Measurements from ENCODE around the gene SMARCC2.

The SMARCC2 gene

DNA sequence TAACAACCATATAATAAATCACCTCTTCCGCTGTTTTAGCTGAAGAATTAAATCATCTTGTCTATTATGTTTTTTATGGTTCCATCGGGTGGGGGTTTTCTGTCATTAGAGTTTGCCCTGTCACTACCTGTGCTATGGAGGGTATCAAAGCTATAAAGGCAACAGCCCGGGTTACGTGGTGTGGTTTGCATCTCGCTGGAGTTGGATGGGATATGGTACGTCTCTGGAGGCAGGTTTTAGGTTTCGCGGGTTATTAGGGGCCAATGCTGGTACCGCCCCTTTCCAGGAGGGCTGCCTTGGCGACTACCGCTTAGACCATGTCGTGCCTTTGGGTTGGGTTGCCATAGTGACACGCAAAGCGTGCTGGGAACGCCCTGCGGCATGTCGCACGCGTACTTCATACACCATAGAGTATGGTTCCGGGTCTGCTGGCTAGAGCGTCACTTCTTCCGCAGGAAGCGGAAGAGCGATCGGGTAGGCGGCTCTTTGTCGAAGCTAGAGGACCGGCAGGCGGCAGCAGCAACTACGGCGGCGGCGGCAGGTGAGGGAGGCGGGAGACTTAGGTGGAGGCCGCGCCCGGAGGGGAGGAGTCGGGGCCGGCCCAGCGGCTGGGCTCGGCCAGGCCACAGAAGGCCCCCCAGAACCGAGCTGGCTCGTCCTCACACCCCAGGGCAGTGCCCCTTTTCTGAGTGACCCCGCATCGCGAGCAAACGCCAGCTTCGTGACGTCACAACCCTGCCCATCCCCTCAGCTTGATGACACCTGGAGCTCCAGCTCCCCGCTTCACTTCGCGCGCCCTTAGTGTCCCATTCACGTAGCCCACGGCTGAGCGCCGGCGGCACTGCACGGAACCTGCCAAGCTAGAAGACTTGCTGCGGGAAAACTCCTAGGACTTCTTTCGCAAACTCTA, 71.2 kb downstream of the SMARCC2 start, which contains the start of gene ZC3H10 (continued):
- TF ChIP-seq ZNF830 (tag by site-specific recombination; IDR thresholded peaks at IDR 0.05; ENCODE audit: low read depth) (no peak), ZNF10 (tag by site-specific recombination; IDR thresholded peaks at IDR 0.05) (0 out of 2 replicates have a peak, but pooled peaks have one; percentile 23), SETDB1 (IDR thresholded peaks at IDR 0.05; ENCODE audit: insufficient read length, low read length) (no peak), ZNF792 (tag by site-specific recombination; IDR thresholded peaks at IDR 0.05) (no peak), MYNN (tag by site-specific recombination; IDR thresholded peaks at IDR 0.05; ENCODE audit: borderline replicate concordance) (peak; percentile 46; the same call in 1 of the 2 replicates), ZNF76 (tag by site-specific recombination; IDR thresholded peaks at IDR 0.05; ENCODE audit: borderline replicate concordance, low read depth) (peak; percentile 97), ZNF311 (tag by site-specific recombination; IDR thresholded peaks at IDR 0.05; ENCODE audit: borderline replicate concordance) (no peak), KLF10 (tag by site-specific recombination; IDR thresholded peaks at IDR 0.05) (peak; percentile 81), ZNF629 (tag by site-specific recombination; IDR thresholded peaks at IDR 0.05) (peak; percentile 98), ZNF600 (tag by site-specific recombination; IDR thresholded peaks at IDR 0.05) (peak; percentile 98), ZNF548 (tag by site-specific recombination; IDR thresholded peaks at IDR 0.05) (peak; percentile 48; the same call in 1 of the 2 replicates), ZNF658 (tag by site-specific recombination; IDR thresholded peaks at IDR 0.05) (no peak), ZNF585B (tag by site-specific recombination; IDR thresholded peaks at IDR 0.05) (no peak), ZNF221 (tag by site-specific recombination; IDR thresholded peaks at IDR 0.05; ENCODE audit: borderline replicate concordance) (no peak), ZNF114 (tag by site-specific recombination; IDR thresholded peaks at IDR 0.05) (no peak), KLF8 (tag by site-specific recombination; IDR thresholded peaks at IDR 0.05) (peak; percentile 93), ZNF707 (tag by site-specific recombination; IDR thresholded peaks at IDR 0.05) (no peak), ZNF354C (tag by site-specific recombination; IDR thresholded peaks at IDR 0.05; ENCODE audit: borderline replicate concordance, low read depth) (no peak), ZBTB8A (tag by site-specific recombination; IDR thresholded peaks at IDR 0.05) (peak; percentile 76), ZNF560 (tag by site-specific recombination; IDR thresholded peaks at IDR 0.05; ENCODE audit: borderline replicate concordance) (no peak), ZNF530 (tag by site-specific recombination; IDR thresholded peaks at IDR 0.05; ENCODE audit: low read depth) (no peak), EGR2 (tag by site-specific recombination; IDR thresholded peaks at IDR 0.05; ENCODE audit: low read depth) (peak; percentile 63), ZNF302 (tag by site-specific recombination; IDR thresholded peaks at IDR 0.05; ENCODE audit: low read depth) (no peak), ZNF184 (tag by site-specific recombination; IDR thresholded peaks at IDR 0.05) (no peak; the same call in 1 of the 2 replicates), ZSCAN16 (tag by site-specific recombination; IDR thresholded peaks at IDR 0.05) (no peak), ZNF223 (tag by site-specific recombination; IDR thresholded peaks at IDR 0.05) (no peak), OVOL3 (tag by site-specific recombination; IDR thresholded peaks at IDR 0.05) (0 out of 2 replicates have a peak, but pooled peaks have one; percentile 36)
- TF ChIP-seq, protein P1, sequence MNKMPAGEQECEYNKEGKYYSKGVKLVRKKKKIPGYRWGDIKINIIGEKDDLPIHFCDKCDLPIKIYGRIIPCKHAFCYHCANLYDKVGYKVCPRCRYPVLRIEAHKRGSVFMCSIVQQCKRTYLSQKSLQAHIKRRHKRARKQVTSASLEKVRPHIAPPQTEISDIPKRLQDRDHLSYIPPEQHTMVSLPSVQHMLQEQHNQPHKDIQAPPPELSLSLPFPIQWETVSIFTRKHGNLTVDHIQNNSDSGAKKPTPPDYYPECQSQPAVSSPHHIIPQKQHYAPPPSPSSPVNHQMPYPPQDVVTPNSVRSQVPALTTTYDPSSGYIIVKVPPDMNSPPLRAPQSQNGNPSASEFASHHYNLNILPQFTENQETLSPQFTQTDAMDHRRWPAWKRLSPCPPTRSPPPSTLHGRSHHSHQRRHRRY (tag by site-specific recombination; IDR thresholded peaks at IDR 0.05), result 0 out of 2 replicates have a peak, but pooled peaks have one; percentile 14
- TF ChIP-seq, protein P2, sequence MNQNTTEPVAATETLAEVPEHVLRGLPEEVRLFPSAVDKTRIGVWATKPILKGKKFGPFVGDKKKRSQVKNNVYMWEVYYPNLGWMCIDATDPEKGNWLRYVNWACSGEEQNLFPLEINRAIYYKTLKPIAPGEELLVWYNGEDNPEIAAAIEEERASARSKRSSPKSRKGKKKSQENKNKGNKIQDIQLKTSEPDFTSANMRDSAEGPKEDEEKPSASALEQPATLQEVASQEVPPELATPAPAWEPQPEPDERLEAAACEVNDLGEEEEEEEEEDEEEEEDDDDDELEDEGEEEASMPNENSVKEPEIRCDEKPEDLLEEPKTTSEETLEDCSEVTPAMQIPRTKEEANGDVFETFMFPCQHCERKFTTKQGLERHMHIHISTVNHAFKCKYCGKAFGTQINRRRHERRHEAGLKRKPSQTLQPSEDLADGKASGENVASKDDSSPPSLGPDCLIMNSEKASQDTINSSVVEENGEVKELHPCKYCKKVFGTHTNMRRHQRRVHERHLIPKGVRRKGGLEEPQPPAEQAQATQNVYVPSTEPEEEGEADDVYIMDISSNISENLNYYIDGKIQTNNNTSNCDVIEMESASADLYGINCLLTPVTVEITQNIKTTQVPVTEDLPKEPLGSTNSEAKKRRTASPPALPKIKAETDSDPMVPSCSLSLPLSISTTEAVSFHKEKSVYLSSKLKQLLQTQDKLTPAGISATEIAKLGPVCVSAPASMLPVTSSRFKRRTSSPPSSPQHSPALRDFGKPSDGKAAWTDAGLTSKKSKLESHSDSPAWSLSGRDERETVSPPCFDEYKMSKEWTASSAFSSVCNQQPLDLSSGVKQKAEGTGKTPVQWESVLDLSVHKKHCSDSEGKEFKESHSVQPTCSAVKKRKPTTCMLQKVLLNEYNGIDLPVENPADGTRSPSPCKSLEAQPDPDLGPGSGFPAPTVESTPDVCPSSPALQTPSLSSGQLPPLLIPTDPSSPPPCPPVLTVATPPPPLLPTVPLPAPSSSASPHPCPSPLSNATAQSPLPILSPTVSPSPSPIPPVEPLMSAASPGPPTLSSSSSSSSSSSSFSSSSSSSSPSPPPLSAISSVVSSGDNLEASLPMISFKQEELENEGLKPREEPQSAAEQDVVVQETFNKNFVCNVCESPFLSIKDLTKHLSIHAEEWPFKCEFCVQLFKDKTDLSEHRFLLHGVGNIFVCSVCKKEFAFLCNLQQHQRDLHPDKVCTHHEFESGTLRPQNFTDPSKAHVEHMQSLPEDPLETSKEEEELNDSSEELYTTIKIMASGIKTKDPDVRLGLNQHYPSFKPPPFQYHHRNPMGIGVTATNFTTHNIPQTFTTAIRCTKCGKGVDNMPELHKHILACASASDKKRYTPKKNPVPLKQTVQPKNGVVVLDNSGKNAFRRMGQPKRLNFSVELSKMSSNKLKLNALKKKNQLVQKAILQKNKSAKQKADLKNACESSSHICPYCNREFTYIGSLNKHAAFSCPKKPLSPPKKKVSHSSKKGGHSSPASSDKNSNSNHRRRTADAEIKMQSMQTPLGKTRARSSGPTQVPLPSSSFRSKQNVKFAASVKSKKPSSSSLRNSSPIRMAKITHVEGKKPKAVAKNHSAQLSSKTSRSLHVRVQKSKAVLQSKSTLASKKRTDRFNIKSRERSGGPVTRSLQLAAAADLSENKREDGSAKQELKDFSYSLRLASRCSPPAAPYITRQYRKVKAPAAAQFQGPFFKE (tag by site-specific recombination; IDR thresholded peaks at IDR 0.05; ENCODE audit: borderline replicate concordance), result no peak
- TF ChIP-seq, protein P3, sequence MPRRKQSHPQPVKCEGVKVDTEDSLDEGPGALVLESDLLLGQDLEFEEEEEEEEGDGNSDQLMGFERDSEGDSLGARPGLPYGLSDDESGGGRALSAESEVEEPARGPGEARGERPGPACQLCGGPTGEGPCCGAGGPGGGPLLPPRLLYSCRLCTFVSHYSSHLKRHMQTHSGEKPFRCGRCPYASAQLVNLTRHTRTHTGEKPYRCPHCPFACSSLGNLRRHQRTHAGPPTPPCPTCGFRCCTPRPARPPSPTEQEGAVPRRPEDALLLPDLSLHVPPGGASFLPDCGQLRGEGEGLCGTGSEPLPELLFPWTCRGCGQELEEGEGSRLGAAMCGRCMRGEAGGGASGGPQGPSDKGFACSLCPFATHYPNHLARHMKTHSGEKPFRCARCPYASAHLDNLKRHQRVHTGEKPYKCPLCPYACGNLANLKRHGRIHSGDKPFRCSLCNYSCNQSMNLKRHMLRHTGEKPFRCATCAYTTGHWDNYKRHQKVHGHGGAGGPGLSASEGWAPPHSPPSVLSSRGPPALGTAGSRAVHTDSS (tag by site-specific recombination; IDR thresholded peaks at IDR 0.05), result peak; percentile 10; the same call in 1 of the 2 replicates

Measured in HEK293 (cell line).